GM21737 (cell line): ENCODE results near the gene C11orf24.
A peak's percentile ranks its signal among the peaks of the same experiment; 100 is the strongest.
"Not testable (repeated sequence)": the region's sequence is repeated elsewhere in the genome, so short reads cannot be mapped to it uniquely, and the experiment has no call there.

Experiments
- ATAC-seq: cut with Tn5 transposase; IDR thresholded peaks from one replicate; pipeline ENCODE4 v1.9.1; 2021; ENCODE audit warnings: mild to moderate bottlenecking, moderate library complexity; ENCODE audit not compliant: unreplicated experiment

The C11orf24 gene

GRCh38 chr11:68256331-68256741 is 15.4 kb downstream of the C11orf24 start:
- no peak for ATAC-seq

DNA sequence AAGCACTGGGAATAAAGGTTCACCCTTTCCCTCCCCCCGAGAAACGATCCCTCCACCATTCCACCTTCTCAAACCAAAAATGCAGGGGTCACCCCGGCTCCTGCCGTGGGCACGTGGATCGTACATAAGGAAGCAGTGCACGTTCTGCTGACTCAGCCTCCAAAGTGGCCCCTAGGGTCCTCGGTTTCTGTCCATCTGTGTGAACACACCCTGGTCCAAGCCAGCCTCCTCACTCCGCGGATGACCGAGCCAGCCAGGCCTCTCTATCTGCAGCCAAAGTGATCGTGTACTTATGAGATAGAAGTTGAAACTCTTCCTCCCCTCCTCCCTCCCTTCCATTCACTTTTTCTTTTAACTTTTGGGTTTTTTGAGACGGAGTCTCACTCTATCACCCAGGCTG is 16.2 kb downstream of the C11orf24 start:
- no peak for ATAC-seq

- no peak for ATAC-seq
Observed at GRCh38 chr11:68254421-68254820, 17.4 kb downstream of the C11orf24 start.

- no peak for ATAC-seq
Observed at GRCh38 chr11:68251765-68252164, 20.0 kb downstream of the C11orf24 start.

- ATAC-seq, result not testable (repeated sequence)
Observed at GRCh38 chr11:68244912-68245311, 26.9 kb downstream of the C11orf24 start.

DNA sequence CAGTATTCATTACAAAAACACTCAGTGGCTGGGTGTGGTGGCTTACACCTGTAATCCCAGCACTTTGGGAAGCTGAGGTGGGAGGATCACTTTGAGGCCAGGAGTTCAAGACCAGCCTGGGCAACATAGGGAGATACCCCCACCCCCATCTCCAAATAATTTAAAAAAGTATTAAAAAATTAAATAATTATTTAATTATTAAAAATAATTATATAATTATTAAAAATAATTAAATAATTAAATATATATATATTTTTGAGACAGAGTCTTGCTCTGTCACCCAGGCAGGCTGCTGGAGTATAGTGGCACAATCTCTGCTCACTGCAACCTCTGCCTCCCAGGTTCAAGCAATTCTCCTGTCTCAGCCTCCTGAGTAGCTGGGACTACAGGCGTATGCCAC is 27.9 kb downstream of the C11orf24 start:
- not testable (repeated sequence) for ATAC-seq

DNA sequence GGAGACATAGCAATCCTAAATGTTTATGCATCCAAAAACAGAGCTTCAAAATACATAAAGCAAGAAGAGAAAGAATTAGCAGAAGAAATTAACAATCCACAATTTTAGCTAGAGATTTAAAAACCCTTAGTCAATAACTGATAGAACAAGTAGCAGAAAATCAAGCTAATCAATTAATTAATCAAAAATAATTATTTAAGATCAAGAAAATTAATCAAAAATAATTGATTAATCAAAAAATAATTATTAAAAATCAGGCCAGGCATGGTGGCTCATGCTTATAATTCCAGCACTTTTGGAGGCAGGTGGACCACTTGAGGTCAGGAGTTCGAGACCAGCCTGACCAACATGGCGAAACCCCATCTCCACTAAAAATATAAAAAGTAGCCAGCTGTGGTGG is 29.2 kb downstream of the C11orf24 start:
- no peak for ATAC-seq

- ATAC-seq, result no peak
Observed at GRCh38 chr11:68231621-68232020, 40.2 kb downstream of the C11orf24 start.

- no peak for ATAC-seq
Observed at GRCh38 chr11:68229601-68230000, 42.2 kb downstream of the C11orf24 start.

GRCh38 chr11:68226421-68226820 is 45.4 kb downstream of the C11orf24 start:
- ATAC-seq, result no peak

DNA sequence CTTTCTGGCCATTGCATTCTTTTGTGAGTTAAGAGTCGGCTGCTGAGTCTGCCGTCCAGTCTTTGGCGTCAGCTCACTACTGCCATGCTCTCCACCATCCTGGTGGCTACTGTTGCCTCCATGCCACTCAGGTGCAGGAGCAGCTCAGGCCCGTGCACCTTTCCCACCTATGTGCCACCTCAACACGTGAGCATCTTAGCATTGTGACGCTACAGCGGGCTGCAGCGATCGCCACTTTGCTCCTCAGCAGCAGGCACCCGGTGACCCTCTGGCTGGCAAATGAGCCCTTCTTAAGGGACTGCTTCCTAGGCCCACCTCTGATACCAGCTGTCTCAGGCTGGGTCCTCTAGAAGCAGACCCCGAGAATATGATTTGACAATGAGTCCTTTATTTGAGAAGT is 47.2 kb downstream of the C11orf24 start:
- no peak for ATAC-seq

- no peak for ATAC-seq
Observed at GRCh38 chr11:68223275-68223674, 48.5 kb downstream of the C11orf24 start.

DNA sequence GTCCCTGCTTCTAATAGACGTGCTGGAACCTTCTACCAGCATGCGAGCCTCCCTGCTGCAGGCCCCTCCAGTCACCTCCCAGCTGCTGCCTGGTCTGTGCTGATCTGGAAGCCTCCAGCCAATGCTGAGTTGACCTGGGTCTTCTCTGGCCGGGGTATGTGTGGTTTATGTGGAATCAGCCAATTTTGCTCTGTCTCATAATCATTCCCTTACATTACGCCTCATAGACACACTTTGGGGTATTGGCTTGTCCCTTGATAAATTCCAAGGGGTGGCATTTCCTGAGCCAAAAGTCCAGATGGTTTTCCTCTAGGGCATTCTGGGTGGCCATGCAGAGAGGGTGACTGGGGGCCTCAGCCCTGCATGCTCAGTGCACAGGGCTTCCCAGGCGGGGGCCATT is 50.4 kb downstream of the C11orf24 start:
- ATAC-seq, result no peak

GRCh38 chr11:68216171-68216938 is 55.4 kb downstream of the C11orf24 start:
- no peak for ATAC-seq

DNA sequence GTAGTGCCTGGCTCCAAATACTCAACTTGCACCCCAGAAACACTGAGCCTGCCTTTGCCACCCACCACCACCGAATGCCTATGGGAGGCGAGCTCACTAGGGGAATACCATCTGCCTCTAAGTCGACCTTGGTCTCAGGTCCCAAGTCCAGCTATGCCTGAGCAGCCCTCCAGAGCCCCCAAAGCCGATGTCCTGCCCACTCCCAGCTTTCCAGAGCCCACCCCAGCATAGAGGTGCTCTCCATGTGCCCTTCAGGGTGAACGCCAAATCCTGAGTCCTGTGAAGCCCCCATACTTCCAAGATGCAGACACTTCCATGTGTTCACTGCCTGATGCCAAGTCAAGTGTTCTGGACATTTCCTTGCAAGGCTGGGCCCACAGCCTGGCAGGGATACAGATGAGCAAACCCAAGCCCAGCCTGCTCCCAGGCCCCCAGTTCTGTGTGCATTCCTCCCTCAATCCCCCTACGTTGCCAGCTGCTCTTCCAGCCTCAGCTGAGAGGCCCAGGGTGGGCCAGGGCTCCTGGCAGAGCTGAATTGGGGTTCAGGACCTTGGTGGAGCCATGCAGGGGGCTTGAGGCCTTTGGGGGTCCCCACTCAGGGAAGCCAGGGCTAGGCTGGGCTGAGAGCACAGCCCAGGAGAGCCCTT is 56.1 kb downstream of the C11orf24 start:
- no peak for ATAC-seq

DNA sequence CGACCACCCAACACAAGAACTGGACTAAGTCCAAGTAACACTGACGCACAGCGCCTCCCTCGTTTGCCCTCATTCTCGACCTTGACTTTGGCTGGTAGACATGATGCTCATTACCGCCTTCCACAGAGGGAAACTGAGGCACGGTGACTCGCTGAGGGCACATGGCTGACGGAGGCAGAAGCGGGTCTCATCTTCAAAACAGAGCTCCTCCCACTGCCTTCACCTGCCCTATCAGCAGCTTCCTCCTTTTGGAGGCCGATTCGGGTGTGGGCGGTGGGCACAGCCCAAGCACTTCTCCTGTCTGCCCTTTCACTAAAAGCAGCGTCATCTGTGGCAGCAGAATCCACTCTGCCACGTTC is 56.7 kb downstream of the C11orf24 start:
- no peak for ATAC-seq

DNA sequence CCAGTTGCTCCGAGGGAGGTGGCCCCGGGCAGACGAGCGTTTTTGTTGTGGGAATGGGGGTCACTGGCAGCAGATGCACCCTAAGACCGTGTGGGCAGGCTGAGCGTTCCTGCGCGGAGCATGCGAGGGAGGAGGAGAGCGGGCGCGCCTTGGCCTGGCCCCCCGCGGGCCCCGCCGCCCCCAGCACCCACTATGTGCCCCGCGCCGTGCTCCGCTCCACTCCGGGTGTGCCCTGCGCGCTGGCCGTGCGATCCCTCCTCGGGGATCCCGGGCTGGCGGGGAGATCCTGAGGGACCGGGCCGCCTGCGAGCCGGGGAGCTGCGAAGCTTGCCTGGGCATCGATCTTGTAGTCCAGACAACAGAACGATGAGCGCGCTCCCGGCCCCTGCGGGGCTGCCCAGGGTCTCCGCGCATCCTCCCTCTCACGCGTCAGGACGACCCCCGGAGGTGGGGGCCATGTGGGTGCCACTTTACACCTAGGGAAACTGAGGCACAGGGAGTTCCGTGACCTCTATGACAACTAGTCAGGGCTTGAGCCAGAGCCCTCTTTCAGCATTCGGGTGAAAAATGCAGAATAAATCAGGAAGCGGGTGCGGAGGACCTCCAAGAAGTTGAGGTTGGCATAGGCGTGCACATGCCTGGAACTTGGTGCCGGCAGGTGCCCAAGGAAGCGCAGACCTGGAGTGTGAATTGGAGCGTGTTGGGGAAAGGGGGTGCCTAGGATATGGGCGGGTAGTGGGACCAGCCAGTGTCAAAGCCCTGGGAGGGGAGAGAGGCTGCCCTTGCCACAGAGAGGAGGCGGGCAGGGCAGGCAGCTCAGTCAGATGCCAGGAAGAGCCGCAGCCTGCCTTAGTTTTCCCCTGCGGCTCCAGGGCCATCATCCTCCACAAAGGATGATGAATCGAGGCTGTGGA is 57.3 kb downstream of the C11orf24 start:
- ATAC-seq, result no peak

DNA sequence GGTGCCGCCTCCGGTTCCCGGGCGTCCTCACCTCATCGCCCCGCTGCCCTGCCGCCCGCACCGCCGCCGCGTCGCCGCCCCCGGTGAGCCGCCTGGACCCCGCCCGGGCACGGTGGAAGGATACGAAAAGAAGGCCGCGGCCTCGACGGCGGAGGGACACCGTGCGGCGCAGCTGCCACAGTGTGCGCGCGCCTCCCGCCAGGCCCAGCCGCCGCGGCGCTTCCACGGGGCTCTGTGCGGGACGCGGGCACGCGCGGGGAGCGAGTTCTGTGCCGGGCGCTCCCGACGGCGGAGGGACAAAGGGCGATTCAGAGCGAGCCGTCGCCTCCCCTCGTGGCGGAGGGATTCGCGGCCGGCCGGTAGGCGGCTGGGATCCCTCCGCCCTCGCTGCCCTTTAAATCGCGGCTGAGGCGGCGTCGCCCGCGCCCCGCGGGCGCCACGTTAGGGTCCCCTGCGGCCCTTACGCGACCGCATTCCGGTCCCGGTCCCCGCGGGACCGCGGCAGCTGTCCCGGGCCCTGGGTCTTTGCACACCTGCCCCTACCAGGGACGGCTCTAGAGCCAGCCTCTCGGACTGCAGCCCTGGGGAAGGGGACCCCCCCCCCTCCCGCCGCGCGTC is 58.1 kb downstream of the C11orf24 start:
- ATAC-seq, result peak; percentile 42

DNA sequence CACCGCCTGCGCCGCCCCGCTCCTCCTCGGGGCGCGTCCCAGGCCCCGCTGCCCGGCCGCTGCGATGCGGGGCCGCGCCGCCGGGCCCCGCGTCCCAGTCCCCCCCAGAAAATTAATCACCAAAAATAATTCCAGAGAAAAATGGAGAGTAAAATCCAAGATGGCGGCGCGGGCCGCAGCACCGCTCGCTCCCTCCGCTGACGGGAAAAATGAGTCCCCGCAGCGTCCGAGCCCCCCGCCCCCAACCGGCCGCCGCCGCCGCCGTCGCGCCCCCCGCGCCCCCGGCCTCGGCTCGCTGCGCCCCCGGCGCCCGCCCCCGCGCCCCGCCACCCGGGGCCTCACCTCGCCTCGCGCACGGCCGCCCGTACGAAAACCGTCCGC is 58.6 kb downstream of the C11orf24 start, which contains the start of gene KMT5B:
TSS of gene KMT5B (minus strand) at position 162 of the 381 bp plus-strand sequence. CDS start 23,220 bp downstream, outside the sequence.
- ATAC-seq, result peak; percentile 17

GRCh38 chr11:68212421-68213134 is 59.2 kb downstream of the C11orf24 start:
- ATAC-seq, result peak; percentile 56
